Measurements from ENCODE around the gene SLC30A10.
"Not testable (repeated sequence)": the region's sequence is repeated elsewhere in the genome, so short reads cannot be mapped to it uniquely, and the experiment has no call there.

The SLC30A10 gene

GRCh38 chr1:219927298-219927955, 930 bp downstream of the SLC30A10 start:
- DNase-seq (ENCODE audit: low read depth in 3 of 3): no peak

DNA sequence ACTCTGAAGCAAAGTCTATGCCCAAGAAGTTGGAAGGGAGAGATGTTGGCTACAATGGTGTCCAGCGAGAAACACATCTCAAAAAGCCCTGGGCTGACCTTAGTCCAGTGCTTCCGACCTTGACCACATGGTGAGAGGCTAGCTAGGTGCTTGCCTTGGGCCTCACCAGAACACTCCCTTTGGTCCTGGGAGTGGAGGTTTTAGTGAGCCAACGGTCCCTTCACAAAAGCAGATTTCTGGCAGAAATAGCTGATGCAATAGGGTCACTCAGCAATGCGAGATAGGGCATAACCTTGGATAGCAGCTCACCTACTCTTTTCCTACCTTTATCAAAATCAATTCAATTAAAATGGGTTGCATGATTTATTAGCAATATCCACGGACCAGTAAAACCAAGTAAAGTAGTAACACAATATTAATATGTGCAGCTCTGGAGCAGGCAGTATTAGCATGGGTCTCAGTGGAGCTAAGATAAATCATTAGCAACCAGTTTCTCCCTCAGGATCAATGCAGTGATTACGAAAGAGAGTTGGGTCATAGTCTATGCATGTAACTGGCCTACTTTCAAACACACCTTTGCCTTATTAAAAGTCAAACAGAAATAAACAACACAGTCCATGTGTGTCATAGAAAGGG, 1.9 kb downstream of the SLC30A10 start:
- no peak for DNase-seq (ENCODE audit: low read depth in 3 of 3)

GRCh38 chr1:219924342-219924741, 4.0 kb downstream of the SLC30A10 start:
- DNase-seq (ENCODE audit: low read depth in 3 of 3): no peak

GRCh38 chr1:219917851-219918466, 10.4 kb downstream of the SLC30A10 start:
- DNase-seq (ENCODE audit: low read depth in 3 of 3): no peak

GRCh38 chr1:219917281-219917680, 11.1 kb downstream of the SLC30A10 start:
- no peak for DNase-seq (ENCODE audit: low read depth in 3 of 3)

DNA sequence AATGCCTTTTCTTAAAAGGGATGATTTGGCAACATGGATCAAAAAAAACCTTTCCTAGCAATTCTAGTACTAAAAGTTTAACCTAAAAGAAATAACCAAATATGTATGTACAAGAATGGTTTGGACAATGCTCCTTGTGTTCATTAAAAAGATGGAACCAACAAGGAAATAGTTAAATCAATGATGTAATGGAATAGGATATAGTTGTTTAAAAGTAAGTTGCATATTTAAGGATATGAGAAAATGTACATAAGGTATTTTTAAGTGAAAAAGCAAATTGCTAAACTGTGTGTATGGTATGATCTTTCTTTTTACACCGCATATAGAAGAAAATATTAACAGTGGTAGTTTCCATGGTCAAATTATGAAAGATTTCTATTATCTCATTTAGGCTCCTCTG, 12.1 kb downstream of the SLC30A10 start:
- no peak for DNase-seq (ENCODE audit: low read depth in 3 of 3)

- DNase-seq (ENCODE audit: low read depth in 3 of 3): no peak
These were observed 15.2 kb downstream of the SLC30A10 start for GRCh38 chr1:219913005-219913770.

- no peak for DNase-seq (ENCODE audit: low read depth in 3 of 3)
These were observed 17.6 kb downstream of the SLC30A10 start for GRCh38 chr1:219910716-219911115.

DNA sequence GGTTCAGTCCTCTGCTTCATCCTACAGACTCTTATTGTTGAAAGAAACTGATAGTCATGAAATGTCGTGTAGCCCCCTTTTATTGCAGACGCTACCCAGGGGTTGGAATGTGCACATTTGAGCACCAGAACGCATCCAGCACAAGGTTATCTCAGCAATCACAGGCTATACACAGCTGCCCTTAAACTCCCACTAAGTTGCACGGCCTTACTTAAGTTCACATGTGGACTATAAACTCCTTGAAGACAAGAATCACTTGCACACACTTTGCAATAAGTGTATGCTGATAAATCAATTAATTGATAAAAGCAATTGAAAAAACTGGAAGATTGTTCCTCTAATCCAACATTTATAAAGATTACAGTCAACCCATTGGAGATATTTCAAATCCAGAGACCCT, 18.9 kb downstream of the SLC30A10 start:
- DNase-seq (ENCODE audit: low read depth in 3 of 3): no peak

GRCh38 chr1:219908170-219908569, 20.2 kb downstream of the SLC30A10 start:
- DNase-seq (ENCODE audit: low read depth in 3 of 3): no peak

- no peak for DNase-seq (ENCODE audit: low read depth in 3 of 3)
These were observed 20.6 kb downstream of the SLC30A10 start for GRCh38 chr1:219907772-219908070.

DNA sequence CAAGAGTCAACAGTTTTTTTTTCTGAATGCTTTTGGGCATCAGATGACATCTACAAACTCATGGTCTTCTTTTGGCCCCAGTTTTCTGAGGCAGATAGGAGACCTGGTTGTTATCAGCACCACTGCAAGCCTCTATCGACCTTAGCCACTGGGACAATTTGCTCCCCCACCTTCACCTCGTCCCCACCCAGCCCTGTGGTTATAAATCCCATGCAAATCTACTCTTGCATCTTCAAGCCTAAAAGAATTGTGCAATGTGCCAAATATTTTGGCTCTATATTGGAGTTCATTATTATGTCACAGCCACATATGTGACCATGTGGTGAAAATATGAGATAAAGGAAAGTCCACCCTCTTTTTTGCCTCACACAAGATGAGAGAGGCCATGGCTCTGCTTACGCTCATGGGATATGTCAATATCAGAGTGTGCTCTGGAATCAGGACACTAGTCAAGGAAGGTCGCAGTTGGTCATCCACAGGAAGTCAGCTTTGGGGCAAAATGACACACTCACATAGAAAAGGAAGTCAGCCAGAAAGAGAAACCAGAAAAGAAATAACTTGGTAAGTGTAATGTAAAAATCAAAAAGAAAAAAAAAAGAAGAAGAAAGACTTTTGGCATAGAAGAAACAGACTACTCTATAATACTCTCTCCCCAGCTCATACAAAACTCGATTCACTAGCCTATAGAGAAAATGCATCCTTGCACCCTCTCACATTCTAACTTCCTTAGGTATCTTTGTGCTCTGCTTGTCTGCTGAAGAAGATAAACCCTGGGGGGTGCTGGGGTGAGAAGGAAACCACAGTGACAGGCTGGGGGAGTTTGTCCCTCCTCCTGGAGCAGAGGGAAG, 21.2 kb downstream of the SLC30A10 start:
- DNase-seq (ENCODE audit: low read depth in 3 of 3): no peak

DNA sequence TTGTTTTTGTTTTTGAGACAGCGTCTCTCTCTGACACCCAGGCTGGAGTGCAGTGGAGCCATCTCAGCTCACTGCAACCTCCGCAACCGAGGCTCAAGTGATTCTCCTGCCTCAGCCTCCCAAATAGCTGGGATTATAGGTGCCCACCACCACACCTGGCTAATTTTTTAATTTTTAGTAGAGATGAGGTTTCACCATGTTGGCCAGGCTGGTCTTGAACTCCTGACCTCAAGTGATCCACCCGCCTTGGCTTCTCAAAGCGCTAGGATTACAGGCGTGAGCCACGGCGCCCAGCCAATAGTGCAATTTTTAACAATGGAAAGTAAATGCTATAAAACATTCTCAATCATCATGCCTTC, 21.8 kb downstream of the SLC30A10 start:
- DNase-seq (ENCODE audit: low read depth in 3 of 3): not testable (repeated sequence)

- no peak for DNase-seq (ENCODE audit: low read depth in 3 of 3)
These were observed 22.8 kb downstream of the SLC30A10 start for GRCh38 chr1:219905524-219905923.

DNA sequence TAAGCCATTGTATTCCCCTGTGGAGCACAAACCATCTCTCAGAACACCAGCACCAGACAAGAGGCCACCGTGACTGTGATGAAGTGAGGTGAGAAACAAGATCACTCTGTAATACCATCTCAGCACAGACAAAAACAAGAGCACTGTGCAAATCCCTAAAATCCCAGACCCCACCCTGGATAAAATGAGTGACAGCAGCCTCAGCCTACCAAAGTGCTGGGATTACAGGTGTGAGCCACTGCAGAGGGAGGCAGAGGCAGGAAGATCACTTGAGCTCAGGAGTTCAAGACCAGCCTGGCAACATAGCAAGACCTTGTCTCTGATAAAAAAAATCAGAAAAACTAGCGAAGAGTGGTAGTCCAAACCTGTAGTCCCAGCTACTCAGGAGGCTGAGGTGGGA, 23.4 kb downstream of the SLC30A10 start:
- DNase-seq (ENCODE audit: low read depth in 3 of 3): no peak

GRCh38 chr1:219903353-219903871, 24.9 kb downstream of the SLC30A10 start:
- DNase-seq (ENCODE audit: low read depth in 3 of 3): no peak

DNA sequence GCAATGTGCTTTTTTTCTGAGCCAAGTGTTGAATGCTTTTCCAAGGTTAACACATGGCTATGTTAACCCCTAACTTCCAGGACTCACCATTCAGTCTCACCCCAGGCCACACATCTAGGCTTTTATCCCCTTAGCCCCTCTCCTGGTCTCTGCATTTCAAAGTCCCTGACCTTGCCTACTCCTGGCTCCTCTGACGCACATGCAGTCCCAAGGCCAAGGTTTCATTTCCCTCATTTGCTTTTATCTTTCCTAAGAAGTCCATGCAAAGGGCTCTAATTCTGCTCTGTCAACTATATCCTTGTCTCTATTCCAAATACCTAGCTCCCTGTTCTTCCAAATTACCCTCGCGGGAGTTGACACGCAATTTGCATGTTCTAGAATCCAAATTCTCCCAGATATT, 25.4 kb downstream of the SLC30A10 start:
- DNase-seq (ENCODE audit: low read depth in 3 of 3): no peak

DNA sequence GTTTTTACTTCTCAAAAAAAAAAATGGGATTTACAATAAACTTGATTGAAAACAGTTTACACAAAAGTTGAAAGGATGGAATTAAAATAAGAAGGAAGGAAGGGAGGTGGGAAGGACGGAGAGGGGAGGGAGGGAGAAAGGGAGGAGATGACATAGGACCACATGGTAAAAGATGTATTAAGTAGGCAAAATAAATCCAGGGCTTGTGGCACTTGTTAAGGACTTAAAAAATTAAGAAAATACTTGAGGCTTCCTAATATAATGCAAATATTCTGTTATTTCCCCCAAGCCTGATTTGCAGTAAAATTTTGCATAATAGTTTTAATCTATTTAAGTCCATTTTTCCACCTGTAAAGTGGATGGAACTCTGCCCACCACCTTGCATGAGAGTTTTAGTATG, 27.5 kb downstream of the SLC30A10 start:
- DNase-seq (ENCODE audit: low read depth in 3 of 3): no peak

DNA sequence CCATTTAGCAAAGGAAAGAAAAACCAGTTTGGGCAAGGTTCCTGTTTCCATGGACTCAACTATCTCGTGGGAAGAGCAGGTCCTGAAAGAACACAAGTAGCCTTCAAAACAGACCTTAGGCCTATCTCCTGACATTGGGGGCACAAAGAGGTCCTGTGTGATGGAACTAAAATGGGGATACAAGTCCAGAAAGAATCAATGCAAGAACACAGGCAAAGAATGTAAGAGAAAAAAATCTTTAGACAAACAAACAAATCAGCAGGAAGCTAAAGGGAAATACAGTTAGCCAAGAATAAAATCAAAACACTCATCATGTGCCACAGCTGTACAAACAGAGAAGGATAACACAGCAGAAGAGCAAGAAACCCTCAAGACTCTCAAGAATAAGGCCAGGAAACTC, 28.2 kb downstream of the SLC30A10 start:
- no peak for DNase-seq (ENCODE audit: low read depth in 3 of 3)

GRCh38 chr1:219898375-219898774, 30.0 kb downstream of the SLC30A10 start:
- no peak for DNase-seq (ENCODE audit: low read depth in 3 of 3)

DNA sequence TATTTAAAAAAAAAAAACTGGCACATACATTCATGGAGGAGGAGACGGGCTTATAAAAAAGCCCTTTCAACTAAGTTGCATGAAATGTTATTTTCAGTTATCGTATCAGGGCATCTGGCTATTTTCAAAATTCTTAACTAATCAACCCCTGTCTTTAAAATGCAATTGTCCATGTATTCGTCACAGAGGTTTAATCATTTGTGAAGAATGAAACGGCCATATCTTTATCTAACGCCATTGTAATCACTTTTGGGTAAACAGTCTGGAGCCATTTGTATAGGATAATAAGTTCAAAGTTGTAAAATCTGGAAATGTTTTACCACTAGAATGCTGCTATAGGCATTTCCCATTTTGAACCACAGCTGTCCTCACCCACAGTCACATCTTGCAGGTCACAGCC, 30.4 kb downstream of the SLC30A10 start:
- DNase-seq (ENCODE audit: low read depth in 3 of 3): no peak

DNA sequence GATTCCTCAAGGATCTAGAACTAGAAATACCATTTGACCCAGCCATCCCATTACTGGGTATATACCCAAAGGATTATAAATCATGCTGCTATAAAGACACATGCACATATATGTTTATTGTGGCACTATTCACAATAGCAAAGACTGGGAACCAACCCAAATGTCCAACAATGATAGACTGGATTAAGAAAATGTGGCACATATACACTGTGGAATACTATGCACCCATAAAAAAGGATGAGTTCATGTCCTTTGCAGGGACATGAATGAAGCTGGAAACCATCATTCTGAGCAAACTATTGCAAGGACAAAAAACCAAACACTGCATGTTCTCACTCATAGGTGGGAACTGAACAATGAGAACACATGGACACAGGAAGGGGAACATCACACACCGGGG, 36.1 kb downstream of the SLC30A10 start:
- not testable (repeated sequence) for DNase-seq (ENCODE audit: low read depth in 3 of 3)
